AG09319 (cell line): Measurements from ENCODE around the gene LPP.

Source experiments
- DNase-seq: peaks from one replicate; pipeline ENCODE4 v3.0.0-alpha.2; 2010; ENCODE audit warnings: low read depth; ENCODE audit errors: extremely low read depth
- TF ChIP-seq, protein P1 (sequence below): IDR thresholded peaks from 2 replicates; pipeline ENCODE4 v1.5.1; 2011; ENCODE audit warnings: low read depth, mild to moderate bottlenecking, inconsistent platforms, low read length, moderate library complexity

LPP gene

DNA sequence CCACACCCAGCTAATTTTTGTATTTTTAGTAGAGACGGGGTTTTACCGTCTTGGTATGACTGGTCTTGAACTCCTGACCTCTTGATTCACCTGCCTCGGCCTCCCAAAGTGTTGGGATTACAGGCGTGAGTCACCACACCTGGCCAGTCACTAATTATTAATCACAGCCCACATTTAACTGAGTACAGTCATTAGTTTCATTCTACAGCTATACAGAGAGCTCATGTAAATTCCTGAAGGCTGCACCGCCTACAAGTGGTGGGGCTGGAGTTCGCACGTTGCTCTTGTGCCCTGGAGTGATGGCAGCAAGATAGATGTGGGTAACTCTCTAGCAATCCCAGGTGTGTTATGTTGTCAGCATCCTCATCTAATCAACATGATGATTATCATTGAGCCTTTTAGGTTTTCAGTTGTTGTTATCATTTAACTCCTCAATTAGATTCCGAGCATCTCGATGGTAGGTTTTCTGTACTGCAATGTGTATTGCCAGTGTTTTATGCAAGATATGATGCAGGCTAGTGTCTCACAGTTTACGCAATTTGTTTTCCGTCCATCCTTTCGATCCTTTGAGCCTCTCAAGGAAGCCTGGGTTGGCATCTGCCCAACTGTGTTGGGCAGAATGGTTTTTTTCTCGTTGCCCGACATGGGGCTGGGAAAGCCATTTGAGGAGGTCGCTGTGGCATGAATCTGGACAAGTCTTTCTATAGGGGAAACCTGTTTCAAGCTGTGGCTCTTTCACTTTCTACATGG is 216.3 kb downstream of the LPP start:
- DNase-seq = no peak
- TF ChIP-seq, protein P1, sequence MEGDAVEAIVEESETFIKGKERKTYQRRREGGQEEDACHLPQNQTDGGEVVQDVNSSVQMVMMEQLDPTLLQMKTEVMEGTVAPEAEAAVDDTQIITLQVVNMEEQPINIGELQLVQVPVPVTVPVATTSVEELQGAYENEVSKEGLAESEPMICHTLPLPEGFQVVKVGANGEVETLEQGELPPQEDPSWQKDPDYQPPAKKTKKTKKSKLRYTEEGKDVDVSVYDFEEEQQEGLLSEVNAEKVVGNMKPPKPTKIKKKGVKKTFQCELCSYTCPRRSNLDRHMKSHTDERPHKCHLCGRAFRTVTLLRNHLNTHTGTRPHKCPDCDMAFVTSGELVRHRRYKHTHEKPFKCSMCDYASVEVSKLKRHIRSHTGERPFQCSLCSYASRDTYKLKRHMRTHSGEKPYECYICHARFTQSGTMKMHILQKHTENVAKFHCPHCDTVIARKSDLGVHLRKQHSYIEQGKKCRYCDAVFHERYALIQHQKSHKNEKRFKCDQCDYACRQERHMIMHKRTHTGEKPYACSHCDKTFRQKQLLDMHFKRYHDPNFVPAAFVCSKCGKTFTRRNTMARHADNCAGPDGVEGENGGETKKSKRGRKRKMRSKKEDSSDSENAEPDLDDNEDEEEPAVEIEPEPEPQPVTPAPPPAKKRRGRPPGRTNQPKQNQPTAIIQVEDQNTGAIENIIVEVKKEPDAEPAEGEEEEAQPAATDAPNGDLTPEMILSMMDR = no peak

DNA sequence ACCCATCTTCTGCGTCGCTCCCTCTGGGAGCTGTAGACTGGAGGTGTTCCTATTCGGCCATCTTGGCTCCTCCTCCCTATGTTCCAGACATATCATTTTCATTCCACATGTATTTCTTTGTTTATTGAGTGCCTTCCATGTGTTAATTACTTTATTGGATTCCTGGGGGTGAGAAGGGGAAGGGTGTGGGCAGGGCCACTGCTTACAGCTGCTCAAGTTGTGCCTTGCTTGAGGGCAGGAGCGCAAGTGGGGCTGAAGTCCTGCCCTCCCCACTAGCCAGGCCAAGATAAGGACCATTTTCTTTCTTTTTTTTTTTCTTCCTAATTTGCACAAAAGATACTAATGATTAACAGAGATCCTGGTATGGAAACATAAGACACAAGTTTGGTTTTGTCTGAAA is 224.8 kb downstream of the LPP start:
- TF ChIP-seq, protein P1 = no peak
- no peak for DNase-seq

DNA sequence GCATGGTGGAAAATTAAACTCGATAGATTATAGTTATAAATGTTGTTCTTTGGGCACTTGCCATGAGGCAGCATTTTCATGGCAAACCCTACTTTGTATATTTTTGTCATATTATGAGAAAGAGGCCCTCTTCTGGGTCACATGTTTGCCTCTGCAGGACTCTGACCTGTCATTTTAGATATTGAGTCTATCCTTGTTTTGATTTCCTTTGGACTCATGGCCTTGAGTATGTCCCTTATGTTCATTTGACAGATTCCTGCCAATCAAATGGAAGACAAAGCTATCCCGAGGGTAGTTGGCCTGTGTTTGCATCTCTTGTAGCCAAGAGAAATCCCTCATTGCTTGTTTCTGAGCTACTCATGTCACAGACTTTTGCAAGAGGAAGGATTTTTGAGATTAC is 226.3 kb downstream of the LPP start:
- no peak for DNase-seq
- TF ChIP-seq, protein P1 = no peak

DNA sequence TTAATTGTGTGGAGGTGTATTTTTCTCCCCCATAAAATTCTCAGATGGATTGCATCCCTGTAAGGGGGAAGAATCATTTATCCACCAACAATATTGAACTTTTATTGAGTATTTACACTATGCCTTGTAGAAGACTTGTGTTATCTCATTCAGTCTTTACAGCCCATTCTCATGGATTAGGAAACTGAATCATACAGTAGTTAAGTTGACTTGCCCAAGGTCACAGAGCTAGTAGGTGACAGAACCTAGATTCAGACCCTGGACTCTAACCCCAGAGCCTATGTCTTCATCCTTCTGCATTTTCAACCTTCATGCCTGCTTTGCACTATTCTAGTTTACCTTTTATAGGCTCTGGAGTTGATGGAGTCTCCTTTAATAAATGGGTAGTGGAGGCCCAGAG is 226.8 kb downstream of the LPP start:
- no peak for DNase-seq
- TF ChIP-seq, protein P1 = no peak

DNA sequence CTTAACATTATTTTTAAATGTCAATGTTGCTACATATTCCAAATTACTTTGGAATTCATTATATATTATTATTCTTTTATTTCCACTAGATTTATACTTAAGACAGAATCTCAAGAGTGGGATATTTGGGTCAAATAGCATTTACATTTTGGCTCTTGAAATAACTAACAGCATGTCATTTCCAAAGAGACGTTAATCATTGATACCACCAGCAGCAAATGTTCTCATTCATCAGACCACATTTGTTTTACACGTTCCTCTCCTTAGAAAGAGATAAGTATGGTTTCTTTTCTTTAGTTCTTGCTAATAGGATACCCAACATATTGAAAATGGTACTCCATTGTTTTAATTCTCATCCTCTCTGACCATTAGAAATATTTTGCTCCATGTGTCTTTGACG is 229.8 kb downstream of the LPP start:
- DNase-seq = no peak
- TF ChIP-seq, protein P1 = no peak

DNA sequence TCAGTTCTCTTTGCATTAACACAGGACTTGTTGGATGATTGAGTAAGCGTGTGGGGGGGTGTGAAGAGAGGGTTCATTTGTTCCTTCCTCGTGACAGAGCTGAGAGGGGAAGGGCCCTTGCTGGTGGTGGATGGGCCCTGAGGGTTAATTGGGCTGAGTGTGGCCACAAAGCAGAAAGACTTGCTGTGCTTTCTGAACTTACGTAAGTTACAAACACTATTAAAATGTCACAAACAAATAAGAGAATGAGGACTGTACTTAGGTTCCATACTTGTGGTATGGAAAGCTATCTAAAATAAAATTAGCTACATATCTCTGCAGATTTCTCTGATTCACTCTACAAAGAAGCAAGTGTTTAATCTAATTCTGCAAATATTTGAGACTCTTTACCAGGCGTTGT is 231.3 kb downstream of the LPP start:
- TF ChIP-seq, protein P1 = no peak
- DNase-seq = no peak

DNA sequence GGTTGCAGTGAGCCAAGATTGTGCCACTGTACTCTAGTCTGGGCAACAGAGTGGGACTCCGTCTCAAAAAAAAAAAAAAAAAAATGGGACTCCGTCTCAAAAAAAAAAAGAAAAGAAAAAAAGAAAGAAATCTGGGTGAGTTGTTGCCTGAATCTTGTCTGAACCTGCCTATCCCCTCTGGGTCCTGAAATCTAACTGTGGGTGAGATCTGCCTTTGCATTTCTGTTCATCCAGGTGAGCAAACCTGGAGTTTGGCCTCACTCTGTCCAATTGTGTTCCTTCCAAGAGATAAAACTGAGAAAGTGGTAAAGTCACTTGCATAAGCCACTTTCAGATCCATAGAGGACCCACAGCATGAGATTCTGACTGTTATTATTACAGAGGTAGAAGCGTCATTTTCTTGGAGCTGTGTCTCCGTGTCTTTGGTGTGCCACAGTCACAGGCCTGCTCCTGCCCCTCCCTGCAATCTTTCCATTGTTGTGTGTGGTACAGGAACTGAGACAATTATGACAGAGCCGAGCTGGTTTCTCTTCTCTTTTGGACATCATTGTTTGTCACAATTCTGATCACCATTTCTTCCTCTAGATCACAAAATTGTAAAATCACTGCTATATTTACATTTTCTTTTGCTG is 235.9 kb downstream of the LPP start:
- DNase-seq = no peak
- TF ChIP-seq, protein P1 = no peak
